Epidermal melanocyte (primary cell): Measurements from ENCODE around the gene ZMAT3.

Experiments used
- DNase-seq: peaks from one replicate; pipeline ENCODE4 v3.0.0; 2011; ENCODE audit warnings: low spot score; ENCODE audit not compliant: insufficient read length

Gene ZMAT3

GRCh38 chr3:179026636-179027035, 45.0 kb downstream of the ZMAT3 start:
- no peak for DNase-seq

DNA sequence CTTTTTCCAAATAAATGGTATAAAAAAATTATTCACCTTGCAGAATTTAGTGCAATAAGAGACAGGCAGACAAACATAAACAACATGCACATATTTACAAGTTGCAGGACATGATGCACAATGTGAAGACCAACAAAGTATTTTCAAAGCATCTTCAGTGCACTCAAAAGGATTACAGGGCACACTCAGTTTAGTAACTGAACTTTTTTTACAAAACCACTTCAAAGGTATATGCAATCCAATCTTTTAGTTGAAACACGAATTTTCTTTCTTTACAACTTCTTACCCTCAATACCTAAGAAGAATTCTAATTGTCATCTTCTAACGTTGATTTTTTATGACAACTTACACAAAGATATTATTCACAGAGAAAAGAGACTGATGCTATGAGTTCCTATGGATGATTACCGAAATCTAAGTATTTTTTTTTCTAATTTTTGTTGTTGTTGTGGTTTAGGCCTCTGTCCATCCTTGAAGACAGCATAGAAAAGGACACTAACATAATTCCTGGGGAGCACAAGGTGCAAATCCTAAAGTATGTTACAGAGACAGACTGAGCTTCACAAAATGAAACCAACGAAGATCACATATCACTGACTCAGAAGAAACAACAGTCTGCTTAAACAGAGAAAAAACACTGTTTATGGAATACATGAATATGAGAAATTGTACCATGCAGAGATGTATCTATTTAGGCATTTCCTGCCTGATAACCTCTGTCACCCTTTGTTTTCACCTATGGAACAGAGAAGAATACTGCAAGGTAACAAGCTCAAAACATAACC, 50.3 kb downstream of the ZMAT3 start:
- DNase-seq, result no peak

DNA sequence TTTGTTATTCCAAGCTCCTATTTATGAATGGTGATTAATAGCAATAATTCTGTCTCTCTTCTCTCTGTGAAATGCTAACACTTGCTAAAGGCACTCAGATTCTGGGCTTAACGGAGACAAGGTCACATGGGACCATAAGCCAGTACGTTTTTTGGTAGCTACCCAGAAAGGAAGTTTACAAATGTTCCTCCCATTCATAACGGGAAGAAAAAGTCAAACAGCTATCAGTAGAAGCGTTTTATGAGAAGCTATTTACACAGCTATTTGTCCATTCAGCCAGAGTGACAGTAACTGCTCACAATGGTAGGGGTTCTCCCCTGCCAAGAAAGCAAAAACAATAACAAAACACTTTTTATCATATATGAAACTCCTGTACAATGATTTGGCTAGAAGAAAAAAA, 51.5 kb downstream of the ZMAT3 start:
- peak; percentile 57 for DNase-seq

DNA sequence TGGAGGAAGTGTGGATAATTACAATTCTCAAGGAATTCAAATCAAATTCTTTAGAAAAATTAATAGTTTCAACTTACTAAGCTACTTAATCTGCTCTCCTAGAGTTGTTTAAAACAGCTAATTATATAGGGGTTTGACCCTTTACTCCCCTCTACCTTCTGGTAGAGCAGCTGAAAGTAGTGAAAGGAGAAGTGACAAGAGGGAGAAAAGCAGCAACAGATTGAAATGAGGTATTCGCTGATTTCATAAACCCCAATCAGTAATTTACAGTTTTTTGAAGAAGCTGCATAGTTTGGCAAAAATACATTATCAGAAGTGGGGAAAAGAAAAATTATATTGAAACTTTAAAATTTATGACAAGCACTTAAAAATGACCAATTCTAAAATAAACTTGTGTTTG, 52.8 kb downstream of the ZMAT3 start:
- DNase-seq, result no peak

DNA sequence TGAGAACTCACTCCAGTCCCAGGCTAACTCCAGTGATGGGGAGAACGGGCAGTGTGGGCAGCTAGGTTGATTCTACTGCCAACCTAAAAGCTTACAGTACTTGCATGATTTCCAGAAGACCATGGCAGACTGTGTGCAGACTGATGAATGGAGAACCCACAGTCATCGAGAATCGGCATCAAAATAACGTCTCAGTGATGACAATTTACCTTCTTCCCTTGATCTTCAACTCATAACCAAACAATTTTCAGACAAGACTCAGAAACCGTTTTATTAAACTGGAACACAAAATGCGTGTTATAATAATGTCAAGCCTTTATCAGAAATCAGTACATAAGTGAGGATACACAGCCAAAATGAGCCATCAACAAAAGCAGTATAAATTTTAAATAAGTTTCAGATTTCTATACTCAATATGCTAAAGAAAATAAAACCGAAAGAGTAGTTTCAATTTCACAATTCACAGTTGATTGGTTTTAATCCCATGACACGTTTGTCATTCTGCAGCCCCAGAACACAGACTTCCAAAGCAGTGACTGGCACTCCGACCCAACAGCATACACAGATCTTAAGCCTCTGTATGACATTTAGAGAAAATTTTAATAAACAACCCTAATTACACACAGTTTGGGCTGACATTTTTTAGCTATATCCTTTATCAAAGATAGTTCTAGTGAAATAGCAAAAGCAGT, 54.5 kb downstream of the ZMAT3 start:
- DNase-seq, result no peak

DNA sequence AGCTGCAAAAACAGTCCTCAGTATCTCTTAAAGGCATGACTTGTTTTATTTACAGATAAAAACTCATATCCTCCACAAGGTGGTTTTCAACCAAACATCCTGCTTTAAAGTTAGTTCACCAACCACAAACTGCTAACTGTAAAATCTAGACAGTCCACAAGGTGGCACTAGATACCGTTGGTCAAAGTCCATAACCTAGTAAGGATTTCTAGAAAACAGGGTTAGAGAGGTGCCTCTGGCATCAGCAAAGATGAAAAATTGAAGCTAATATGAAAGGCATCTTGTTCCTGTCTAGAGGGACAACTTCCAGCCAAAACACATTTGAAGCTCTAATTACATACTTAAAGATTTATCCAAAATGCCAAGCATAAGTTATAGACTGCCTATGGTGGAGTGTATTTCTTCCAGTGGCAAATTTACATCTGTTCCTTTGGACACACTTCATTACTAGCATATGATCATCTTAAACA, 56.0 kb downstream of the ZMAT3 start:
- peak; percentile 24 for DNase-seq

DNA sequence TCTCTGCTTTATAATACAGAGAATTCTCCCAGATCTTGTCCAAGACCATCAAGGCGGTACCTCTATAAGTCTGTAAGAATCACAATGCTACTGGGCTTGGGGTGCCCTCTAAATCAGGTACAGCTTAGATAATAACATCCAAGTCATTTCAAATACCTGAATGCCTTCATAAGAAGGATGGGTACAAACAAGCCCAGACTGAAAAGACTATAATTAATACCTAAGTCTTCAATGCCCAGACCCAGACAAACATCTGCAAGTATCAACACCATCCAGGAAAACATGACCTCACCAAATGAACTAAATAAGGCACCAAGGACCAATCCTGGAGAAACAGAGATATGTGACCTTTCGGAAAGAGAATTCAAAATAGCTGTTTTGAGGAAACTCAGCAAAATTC, 65.9 kb downstream of the ZMAT3 start:
- no peak for DNase-seq

DNA sequence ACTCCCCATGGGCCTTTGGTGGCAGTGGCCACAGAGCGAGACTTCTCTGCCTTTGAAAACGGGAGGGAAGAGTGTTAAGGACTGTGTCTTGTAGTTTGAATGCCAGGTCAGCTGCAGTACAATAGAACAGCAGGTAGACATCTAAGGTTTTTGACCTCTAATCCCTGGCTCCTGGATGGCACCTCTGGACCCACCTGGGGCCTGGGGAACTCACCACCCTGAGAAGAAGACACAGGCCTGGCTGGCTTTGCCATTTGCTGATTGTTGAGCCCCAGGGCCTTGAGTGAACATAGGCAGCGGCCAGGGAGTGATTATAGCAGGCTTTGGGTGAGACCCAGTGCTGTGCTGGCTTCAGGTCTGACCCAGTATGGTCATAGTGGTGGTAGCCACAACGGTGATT, 66.4 kb downstream of the ZMAT3 start:
- no peak for DNase-seq

- DNase-seq, result no peak
Measured at GRCh38 chr3:179000659-179001058, 71.0 kb downstream of the ZMAT3 start.

DNA sequence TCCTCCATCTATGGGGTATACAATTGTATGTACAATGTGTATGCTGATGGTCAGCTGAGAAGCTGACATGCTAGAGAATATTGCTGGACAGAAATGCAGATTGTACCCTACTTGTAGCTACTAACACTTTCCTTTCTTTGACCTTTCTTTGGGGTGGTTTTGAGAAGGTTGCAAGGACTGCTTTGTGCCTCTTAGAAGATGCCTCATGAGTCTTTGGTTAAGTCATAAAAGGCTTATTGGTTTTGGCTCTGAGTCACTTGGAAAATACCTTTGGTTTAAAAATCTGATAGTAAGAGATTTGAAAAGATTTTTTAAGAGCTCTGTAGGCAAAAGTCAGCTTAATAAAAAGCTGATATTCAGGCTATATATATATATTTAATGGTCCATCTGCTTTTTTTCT, 71.5 kb downstream of the ZMAT3 start:
- no peak for DNase-seq

DNA sequence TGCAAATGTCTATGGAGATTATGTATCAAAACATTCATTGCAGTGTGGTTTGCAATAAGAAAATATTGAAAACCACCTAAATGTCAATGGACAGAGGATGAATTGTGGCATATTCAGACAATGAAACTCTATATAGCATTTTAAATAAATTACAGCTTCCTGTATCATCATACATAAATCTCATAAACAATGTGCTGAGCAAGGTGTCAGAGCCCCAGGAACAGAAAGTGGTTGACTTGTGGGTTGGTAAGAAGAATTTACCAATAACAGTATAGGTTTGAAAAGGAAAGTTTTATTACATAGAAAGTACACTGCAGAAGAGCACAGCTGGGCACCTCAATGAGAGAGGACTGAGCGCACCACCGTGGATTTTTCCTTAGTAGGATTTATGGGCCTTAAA, 75.2 kb downstream of the ZMAT3 start:
- no peak for DNase-seq

DNA sequence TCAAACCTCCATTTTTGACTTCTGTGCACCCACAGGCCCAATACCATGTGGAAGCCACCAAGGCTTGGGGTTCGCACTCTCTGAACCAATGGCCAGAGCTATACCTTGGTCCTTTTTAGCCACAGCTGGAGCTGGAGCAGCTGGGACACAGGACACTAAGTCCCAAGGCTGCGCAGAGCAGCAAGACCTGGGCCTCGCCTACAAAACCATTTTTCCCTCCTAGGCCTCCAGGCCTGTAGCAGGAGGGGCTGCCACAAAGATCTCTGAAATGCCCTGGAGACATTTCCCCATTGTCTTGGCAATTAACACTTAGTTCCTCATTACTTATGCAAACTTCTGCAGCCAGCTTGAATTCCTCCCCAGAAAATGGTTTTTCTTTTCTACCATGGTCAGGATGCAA, 81.3 kb downstream of the ZMAT3 start:
- no peak for DNase-seq

- DNase-seq, result no peak
Measured at GRCh38 chr3:178989821-178990220, 81.8 kb downstream of the ZMAT3 start.

- DNase-seq, result no peak
Measured at GRCh38 chr3:178987745-178988144, 83.9 kb downstream of the ZMAT3 start.

DNA sequence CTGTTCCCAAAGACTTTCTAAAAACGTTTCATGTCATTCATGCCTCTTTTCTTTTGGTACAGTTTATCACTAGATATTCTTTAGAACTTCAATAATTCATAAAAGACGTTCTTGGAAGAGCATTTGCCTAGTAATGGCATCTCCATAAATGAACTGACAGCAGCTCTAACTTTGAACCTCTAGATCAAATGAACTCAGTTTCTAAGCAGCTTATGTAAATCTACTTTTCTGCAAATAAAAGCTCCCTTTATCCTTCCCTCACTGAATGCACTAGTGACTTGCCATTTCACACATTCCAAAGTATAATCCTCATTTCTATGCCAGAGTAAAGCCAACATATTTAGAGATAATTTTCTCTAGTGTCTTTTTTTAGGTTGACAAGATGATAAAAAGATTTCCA, 85.2 kb downstream of the ZMAT3 start:
- DNase-seq, result no peak

- no peak for DNase-seq
Measured at GRCh38 chr3:178982137-178982536, 89.5 kb downstream of the ZMAT3 start.

DNA sequence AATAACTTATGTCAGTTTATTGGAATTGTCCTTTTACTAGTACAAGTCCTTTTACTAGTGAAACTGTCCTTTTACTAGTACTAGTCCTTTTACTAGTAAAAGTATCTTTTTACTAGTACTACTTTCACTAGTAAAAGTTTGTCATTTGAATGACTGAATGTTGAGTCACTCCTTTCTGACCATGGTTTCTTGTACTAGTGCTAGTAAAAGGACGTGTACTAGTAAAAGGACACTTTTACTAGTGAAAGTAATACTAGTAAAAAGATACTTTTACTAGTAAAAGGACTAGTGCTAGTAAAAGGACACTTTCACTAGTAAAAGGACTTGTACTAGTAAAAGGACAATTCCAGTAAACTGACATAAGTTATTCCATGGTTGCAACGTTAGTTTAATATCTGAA, 96.3 kb downstream of the ZMAT3 start:
- DNase-seq, result no peak

DNA sequence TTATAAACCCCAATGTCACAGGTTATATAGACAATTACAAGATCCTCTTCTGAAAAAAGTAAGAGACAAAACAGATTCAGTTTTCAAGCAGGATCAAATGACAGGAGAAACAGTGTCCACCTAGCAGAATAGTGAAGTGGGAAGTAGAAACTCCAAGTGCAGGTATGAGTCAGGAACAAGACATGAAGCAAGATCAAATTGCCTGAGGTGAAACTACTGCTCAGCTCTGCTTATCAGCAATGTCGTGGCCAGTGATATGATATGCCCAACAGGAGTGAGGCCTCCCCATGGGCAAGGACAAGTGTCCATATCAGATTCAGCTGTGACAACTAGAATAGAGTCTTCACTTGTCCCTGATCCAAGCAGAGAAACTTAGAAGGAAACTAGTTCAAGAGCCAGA, 100.0 kb downstream of the ZMAT3 start:
- DNase-seq, result no peak

DNA sequence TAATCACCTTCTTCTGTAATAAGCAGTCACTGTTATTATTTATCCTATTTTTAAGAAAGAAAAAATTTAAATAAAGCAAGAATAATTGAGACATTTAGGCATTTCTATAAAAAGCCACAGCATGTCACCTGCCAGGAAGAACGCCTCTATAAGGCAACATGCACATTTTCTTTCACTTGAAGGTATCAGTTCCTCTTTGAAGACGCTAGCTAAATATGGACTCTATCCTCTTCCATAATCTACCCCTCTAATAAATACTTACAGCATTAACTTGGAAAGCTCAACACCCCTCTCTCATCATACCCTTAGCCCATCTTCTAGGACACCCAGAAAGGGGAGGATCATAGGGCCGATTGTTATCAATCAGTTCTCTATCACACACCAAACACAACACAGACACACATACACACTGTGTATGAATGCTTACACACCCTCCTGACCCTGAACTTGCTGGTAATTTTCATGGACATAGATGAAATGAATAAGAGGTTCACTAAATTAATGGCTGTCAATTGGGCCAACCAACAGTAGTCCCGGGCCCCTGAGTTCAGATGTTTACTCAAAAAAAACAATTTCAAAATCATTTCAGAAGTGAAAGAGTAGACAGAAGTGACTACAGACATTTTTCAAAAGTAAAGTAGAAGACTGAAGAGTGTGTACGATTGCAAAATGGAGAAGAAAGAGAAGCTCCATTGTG, 102.5 kb downstream of the ZMAT3 start:
- DNase-seq, result no peak
